Activated T-helper 9 cell treated with anti-CD3 and anti-CD28 coated beads, Interleukin-2, amount 50 U/mL, for 16 hours (primary cell): ENCODE measurements around the gene LEKR1.
A peak's percentile ranks its signal among the peaks of the same experiment; 100 is the strongest.
"Not testable (repeated sequence)": the region's sequence is repeated elsewhere in the genome, so short reads cannot be mapped to it uniquely, and the experiment has no call there.

Experiments
- DNase-seq: peaks from one replicate; pipeline ENCODE4 v3.0.0-alpha.2; 2020; ENCODE audit warnings: low read depth

The LEKR1 gene

GRCh38 chr3:156826144-156826895 lies at the start of gene LEKR1:
Gene LEKR1, plus strand, starts transcription at chr3:156826353. Its CDS starts 2,977 bp downstream, at chr3:156829330.
- peak; percentile 50 for DNase-seq

GRCh38 chr3:156776871-156777270 lies 49.3 kb upstream of the LEKR1 start:
- no peak for DNase-seq

GRCh38 chr3:156781310-156782230 lies 44.6 kb upstream of the LEKR1 start:
- no peak for DNase-seq

GRCh38 chr3:156782319-156782718 lies 43.8 kb upstream of the LEKR1 start:
- no peak for DNase-seq

- no peak for DNase-seq
These were observed 43.2 kb upstream of the LEKR1 start for GRCh38 chr3:156782921-156783320.

GRCh38 chr3:156787001-156787400 lies 39.2 kb upstream of the LEKR1 start:
- no peak for DNase-seq

- no peak for DNase-seq
These were observed 38.1 kb upstream of the LEKR1 start for GRCh38 chr3:156787926-156788663.

- DNase-seq: no peak
These were observed 37.3 kb upstream of the LEKR1 start for GRCh38 chr3:156788846-156789245.

GRCh38 chr3:156790156-156790555 lies 36.0 kb upstream of the LEKR1 start:
- DNase-seq: no peak

GRCh38 chr3:156792114-156792513 lies 34.0 kb upstream of the LEKR1 start:
- no peak for DNase-seq

- DNase-seq: no peak
These were observed 33.6 kb upstream of the LEKR1 start for GRCh38 chr3:156792536-156792935.

GRCh38 chr3:156792945-156793344 lies 33.2 kb upstream of the LEKR1 start:
- no peak for DNase-seq

GRCh38 chr3:156793400-156793799 lies 32.8 kb upstream of the LEKR1 start:
- DNase-seq: no peak

GRCh38 chr3:156793851-156794250 lies 32.3 kb upstream of the LEKR1 start:
- DNase-seq: no peak

- no peak for DNase-seq
These were observed 30.2 kb upstream of the LEKR1 start for GRCh38 chr3:156795890-156796481.

GRCh38 chr3:156797368-156797767 lies 28.8 kb upstream of the LEKR1 start:
- no peak for DNase-seq

GRCh38 chr3:156800287-156800686 lies 25.9 kb upstream of the LEKR1 start:
- DNase-seq: not testable (repeated sequence)

GRCh38 chr3:156801746-156802145 lies 24.4 kb upstream of the LEKR1 start:
- no peak for DNase-seq

- no peak for DNase-seq
These were observed 23.1 kb upstream of the LEKR1 start for GRCh38 chr3:156802821-156803606.

GRCh38 chr3:156803952-156804741 lies 22.0 kb upstream of the LEKR1 start:
- DNase-seq: no peak
